D721Med (cell line): ENCODE measurements around the gene XIST.

ENCODE experiments used
- DNase-seq: peaks from one replicate; pipeline ENCODE4 v3.0.0; 2011; ENCODE audit warnings: low spot score; ENCODE audit not compliant: insufficient read length
- FAIRE-seq: peaks from 2 replicates; lab custom pipeline; 2011; peaks lifted over from hg19 to GRCh38; lab: Jason Lieb, UNC
- TF ChIP-seq, protein P1 (sequence below): IDR thresholded peaks from 2 replicates; pipeline ENCODE4 v1.5.1; 2012; ENCODE audit warnings: mild to moderate bottlenecking, control low read depth; ENCODE audit not compliant: insufficient read depth; ENCODE audit errors: missing control alignments

Gene XIST

DNA sequence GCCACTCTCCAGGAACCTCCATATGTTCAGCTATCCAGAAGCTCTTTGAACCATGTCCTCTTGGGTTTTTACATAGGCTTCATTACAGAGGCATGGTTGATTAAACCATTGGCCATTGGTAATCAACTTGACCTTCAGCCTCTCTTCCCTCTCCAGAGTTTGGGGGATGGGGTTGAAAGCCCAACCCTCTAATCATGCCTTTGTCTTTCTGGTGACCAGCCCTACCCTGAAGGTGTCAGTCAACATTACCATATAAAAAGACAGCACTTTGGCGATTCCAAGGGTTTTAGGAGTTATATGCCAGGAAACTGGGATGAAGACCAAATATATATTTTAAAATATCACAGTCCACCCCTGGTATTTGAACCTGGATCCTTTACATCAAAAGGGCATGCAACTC lies 67.0 kb downstream of the XIST start:
- DNase-seq (no peak), FAIRE-seq (no peak)
- TF ChIP-seq, protein P1, sequence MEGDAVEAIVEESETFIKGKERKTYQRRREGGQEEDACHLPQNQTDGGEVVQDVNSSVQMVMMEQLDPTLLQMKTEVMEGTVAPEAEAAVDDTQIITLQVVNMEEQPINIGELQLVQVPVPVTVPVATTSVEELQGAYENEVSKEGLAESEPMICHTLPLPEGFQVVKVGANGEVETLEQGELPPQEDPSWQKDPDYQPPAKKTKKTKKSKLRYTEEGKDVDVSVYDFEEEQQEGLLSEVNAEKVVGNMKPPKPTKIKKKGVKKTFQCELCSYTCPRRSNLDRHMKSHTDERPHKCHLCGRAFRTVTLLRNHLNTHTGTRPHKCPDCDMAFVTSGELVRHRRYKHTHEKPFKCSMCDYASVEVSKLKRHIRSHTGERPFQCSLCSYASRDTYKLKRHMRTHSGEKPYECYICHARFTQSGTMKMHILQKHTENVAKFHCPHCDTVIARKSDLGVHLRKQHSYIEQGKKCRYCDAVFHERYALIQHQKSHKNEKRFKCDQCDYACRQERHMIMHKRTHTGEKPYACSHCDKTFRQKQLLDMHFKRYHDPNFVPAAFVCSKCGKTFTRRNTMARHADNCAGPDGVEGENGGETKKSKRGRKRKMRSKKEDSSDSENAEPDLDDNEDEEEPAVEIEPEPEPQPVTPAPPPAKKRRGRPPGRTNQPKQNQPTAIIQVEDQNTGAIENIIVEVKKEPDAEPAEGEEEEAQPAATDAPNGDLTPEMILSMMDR: no peak
